HG02938 (cell line): ENCODE measurements around the gene PAIP2.
A peak's percentile ranks its signal among the peaks of the same experiment; 100 is the strongest.
"Not testable (repeated sequence)": the region's sequence is repeated elsewhere in the genome, so short reads cannot be mapped to it uniquely, and the experiment has no call there.

Experiments
- ATAC-seq: cut with Tn5 transposase; IDR thresholded peaks from one replicate; pipeline ENCODE4 v1.9.1; 2021; ENCODE audit warnings: mild to moderate bottlenecking, moderate library complexity; ENCODE audit not compliant: unreplicated experiment

Gene PAIP2

DNA sequence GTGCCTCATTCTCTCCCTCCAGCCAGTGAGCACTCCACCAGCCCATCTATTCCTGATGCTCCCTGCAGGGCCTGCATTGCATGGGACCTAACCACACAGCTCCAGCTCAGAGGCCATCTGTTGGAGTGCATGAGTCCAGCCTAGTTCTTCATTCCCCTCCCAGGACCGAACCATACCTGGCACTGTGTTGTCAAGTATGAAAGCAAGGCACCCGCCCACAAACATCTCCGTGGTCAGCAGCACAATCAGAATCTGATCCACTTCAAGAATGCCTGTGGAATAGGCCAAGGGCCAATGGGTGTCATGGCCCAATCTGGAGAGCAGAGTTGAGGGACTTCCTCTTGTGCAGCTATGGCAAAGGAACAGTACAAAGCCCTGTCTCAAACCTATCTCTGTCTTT is 35.6 kb downstream of the PAIP2 start:
- ATAC-seq: no peak

DNA sequence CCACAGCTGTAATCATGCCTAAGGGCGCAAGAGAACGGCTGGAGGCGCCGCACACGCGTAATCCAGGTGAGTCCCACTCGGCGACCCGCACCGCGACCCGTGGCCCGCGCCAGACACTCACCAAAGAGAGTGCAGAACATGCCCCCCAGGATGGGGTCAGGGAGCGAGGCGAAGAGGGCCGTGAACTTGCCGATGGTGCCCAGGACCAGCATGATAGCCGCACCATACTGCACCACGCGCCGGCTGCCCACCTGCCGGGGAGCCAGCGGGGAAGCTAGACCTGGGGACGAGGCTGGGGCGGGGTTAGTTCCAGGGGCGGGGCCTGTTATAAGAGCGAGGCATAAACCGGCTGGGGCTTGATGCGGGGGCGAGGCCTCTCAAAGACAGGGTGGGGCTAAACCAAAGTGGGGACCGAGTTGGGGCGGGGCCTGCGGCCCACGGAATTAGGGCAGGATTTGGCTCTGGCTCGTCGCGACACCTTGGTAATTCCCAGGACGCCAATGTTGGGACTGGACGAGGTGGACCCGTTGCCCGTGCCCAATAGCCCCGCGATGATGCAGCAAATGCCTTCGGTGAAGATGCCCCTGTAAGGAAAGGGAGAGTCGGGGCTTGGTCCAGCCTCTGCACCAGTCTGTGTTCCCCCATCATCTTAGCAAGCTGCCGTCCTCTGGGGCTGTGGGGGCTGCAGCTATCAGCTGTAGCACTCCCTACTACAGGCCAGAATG is 36.6 kb downstream of the PAIP2 start:
- no peak for ATAC-seq

DNA sequence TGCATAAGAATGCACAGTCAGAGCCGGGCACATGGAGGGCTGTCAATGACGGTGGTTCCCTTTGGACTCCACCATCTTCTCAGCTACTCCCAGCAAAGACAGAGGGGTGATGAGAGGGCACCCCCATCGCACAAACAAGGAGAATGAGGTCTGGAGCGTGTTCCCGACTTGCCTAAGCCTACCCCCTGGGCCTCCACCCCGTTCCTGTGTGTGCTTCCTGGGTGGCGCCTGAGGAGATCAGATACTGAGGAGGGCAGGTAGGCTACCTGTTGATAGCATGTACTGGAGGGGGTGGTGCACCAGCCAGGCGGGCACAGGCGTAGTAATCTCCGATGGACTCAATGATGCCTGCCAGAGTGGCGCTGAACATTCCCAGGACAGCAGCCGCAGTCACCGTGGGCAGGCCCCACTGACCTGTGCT is 37.3 kb downstream of the PAIP2 start:
- no peak for ATAC-seq

DNA sequence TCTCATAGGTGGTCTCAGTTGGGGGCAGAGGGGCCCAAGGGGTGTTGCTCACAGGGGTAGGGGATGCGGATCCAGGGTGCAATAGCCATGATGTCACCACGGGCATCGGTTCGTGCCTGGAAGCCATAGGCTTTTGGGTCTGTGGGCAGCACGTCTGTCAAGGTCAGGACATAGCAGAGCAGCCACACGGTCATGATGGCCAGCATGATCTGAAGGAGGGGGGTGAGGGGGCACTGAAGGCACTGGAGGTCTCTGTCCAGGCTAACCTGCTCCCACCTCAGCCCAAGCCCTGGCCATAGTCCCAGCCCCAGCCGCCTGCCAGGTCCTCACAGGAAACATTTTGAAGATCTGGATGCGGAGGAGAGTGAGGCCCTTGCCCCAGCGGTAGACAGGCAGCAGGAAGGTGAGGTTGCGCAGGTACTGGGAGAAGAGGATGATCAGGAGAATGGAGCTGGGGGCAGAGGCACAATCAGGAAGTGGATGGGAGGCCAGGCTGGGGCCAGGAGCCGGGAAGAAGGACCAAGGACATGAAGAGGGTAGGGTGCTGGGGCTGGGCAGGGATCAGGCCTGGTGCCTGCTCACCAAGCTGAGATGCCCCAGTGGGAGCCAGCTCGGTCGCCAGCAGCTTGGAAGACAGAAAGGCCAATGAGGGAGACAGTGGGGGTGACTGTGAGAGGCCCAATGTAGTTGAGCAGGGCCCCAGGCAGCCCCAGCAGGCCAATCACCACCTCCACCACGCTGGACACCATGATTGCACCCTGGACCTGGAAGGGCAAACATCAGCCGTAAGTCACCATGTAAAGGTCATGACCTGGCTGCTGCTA is 38.2 kb downstream of the PAIP2 start:
- ATAC-seq: no peak

DNA sequence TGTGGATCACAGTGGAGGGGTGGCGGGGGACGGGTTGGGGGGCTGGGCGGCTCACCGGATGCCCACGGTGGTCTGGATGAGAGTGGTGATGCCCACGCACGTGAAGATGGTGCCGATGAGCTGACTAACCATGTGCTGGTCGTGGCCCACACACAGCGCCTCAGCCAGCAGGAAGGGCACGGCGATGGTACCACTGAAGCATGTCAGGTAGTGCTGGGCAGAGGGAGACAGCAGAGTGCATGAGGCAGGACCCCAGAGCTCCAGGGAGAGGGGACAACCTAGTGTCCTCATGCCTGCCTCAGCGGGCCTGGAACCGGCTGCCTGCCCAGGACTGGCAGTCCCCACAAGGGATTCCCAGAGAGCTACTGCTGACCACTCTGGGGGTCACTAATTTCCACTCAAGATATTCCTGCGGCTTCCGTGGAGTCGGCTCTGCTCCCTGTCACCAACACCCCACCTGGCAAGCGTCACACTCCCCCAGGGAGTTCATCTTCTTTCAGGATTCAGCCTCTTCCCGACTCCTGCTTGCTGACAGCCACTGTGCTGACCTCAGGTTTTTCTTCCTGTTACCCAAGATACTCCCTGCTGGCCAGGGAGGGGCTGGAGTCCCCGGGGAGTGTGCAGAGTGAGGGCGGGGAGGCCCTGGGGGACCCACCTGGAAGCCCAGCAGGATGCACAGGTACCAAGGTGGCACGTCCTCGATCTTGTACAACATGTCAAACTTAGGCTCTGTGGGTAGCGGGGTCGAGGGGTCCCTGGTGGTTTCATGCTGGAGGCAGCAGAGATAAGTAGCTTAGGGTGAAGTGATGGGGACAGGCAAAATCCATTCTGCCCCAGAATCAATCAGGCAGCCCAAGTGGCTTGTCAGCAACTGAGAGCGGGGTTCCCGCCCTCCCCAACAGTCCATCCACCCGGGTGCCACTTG is 40.4 kb downstream of the PAIP2 start:
- no peak for ATAC-seq

DNA sequence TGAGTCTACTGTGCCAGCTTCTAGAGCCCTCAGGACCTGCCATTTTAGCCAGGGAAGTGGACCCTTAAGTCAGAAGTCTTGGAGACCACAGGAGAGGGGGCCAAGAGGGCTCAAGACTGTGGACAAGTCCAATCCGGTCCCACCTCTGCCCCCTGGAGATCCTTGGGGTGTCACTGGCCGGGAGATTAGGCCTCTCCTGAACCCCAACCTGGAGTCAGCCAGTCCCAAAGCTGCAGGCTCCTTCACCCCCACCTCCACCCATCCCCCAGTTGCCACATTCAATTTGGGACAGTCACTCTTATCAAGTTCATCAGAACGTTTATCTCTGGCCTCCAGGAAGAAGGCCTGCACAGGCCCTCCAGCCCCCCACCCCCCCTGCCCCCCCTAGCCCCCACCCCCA is 41.2 kb downstream of the PAIP2 start:
- ATAC-seq: no peak

DNA sequence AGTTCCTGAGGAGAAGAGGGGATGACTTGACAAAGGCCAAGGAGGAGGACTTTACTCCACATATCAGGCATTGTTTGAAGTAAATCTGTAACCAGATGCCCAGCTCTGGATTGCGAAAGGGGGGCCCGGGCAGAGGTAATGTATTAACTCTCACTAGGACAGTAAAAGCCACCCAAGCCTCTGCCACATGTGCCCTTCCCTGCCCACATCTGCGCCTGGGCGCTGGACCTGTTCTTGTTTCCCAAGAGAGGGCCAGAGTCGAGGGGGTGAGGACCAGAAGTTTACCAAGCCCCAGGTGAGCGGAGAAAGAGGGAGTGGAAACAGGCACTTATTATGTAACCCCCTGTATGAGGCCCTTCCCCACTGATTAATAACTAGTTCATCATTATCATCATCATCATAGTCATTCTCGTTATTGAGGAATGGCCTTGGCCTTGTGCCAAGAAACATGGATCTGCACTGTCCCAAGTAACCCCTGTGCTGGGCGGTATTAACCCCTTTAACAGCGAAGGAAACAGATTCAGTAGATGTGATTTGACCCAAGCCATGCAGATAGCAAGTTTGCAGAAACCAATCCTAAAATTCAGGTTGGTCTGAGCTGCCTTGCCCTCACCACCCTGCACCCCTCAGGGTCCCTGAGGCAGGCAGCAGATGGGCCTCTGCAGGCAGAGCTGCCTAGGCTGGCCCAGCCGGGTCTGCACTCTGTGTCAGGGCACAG is 41.8 kb downstream of the PAIP2 start, which contains the start of gene SLC23A1:
Gene SLC23A1 (minus strand): TSS at position 23 of the 718 bp plus-strand sequence. CDS start 44 bp downstream, outside the sequence.
- ATAC-seq: no peak

DNA sequence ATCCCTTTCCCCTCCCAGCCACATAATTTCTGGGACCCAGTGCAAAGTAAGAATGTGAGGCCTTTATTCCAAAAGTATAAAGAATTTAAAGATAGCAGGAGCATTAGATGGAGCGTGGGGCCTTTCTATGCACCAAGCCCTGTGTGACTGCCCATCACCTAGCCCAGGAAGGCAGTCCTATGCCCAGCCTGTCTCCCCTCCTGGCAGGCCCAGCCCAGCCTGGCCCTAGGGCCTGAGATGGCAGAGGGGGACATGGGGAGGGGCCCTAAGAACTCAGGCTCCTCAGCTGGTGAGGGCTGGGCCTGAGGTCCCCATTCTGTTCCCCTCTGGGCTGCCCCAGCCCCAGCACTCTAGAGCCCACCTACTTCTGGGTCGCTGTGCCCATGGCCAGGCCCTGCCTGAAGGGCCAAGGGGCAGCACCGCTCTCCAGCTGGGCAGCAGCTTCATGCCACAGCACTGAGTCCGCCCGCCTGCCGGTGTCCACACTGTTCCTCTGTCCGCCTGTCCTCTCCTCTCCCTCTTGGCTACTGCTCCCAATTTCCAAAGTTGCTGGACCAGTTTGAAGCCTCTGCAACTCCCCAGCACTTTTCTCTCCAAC is 42.4 kb downstream of the PAIP2 start:
- ATAC-seq: no peak

DNA sequence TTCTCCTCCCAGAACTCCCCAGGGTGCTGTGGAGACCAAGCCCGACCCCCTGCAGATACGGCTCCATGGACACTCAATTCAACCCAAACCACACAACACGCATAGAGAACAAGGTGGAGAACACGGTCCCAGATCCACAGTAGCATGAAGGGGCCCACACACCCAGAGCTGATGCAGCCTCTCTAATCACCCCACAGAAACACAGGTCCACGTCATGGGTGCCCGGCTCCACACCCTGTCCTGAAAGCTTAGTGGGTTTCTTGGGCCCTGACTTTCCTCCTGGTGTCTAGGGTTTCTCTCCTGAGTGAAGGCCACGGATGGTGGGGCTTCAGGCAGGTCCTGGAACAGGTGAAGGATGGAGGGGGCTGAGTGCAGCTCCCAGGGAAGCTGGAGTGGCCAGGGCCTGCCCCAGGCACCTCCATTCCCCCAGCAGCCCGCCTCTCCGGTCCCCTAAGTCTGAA is 43.0 kb downstream of the PAIP2 start:
- ATAC-seq: no peak

DNA sequence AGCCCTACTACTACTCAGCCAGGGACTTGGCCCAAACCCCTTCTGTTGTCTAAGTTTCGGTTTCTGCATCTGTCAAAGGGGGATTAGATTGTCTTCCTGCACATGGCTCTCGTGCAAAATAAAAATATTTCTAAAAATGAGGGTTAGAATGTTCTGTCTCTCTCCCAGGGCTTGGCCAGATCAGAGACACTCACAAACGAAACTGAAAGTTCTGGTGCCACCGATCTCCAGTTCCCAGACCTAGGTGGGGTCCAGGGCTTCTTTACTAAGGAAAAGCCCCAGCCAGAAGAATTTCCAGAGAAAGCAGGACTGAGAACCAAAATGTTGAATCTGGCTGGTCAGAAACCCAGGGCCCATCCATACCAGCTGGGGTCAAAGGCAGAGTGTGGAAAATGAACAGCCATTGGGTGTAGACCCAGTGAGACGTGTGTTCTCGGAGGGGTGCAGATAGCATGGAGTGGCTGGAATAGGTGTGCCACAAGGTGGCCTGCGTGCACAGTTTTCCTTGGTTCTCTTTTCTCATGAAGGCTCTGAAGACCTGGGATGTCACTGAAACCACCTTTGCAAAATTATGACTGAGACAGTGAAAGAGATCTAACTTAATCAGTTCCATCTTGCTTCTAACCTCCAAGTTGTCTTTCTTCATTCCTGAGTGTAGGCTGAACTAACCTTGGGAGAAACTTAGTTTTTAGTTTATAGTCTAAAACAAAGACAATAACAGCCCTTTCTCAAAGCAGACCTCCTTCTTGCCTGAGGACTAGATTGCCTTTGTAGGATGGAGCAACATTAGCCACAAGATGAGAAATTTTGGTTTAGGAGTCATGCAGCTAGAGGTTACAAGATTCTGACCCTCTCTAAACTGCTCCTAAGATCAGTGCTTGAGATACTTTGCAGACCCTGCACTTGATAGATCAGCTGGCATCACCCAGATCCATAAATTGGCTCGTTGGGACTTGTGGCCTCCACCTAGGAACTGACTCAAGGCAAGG is 43.7 kb downstream of the PAIP2 start:
- no peak for ATAC-seq

DNA sequence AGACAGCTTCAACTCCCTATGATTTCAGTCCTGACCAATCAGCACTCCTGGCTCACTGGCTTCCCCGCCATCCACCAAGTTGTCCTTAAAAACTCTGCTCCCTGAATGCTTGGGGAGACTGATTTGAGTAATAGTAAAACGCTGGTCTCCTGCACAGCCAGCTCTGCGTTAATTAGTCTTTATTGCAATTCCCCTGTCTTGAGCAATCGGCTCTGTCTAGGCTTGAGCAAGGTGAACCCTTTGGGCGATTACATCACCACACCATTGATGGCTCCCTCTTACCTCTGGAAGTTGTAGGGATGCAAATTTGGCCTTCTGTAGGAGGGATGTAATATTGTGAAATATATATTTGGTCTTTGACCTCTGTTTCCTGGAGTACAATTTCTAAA is 44.4 kb downstream of the PAIP2 start:
- ATAC-seq: no peak

DNA sequence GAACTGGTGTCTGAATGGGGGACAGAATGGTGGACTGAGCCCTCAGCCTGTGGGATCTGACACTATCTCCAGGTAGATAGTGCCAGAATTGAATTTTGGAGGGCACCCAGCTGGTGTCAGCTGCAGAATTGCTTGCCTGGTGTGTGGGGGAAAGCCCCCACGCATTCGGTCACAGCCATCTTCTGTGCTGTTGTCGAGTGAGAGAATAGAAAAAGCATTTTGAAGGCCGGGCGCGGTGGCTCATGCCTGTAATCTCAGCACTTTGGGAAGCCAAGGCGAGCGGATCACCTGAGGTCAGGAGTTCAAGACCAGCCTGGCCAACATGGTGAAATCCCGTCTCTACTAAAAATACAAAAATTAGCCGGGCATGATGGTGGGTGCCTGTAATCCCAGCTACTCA is 45.3 kb downstream of the PAIP2 start:
- ATAC-seq: not testable (repeated sequence)

DNA sequence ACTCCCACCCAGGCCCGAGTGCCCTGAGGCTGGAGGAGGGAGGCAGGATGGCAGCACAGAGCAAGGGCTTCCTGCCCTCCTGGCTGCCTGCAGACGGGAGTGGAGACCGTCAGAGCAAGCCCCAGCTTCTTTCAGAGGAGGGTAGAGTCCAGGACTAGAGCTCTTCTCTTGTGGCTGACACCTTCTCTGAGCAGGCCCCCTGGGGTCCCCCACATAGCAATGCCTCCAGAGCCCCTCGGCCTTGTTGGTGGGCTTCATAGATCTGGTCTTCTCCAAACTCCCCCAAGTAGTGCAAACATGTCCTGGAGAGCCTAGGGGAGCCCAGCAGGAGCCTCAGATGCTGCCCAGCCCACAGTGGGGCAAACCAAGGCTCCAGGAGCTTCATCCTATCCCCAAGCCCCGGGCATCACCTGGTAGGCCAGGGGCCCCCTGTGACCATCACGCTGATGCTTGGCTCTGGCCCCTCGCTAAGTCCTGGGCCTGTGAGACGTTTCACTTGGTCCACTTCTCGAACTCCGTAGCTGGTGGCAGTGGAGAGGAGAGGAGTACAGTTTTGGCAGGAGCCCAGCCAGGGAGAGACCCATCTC is 46.0 kb downstream of the PAIP2 start:
- ATAC-seq: no peak

DNA sequence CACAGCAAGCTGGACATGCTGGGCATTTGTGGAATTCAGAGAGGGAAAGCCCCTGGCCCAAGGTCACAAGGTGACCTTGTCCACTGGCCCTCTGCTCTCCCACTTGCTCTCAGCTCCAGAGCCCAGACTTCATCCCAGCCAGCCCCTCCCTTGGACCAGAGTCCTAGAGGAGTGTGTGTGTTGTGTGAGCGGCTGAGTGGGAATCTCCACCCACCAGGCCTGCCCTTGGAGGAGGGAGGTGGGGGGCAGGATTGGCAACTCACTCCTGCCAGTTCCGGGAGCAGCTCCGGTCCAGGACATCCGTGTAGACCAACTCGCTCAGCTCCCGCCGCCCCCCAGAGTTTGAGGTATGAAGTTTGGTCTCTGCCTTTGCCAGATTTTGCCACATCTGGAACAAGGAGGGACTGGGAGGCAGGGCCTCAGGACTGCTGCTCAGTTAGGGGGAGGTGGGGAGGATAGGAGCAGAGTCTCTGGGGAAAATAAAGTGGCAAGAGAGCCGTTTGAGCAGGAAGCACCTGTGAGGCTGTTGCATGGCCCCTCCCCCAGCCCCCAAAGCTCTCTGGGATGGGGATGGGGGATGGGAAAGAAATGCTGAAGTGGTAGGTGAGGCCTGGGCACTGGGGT is 46.7 kb downstream of the PAIP2 start:
- no peak for ATAC-seq

DNA sequence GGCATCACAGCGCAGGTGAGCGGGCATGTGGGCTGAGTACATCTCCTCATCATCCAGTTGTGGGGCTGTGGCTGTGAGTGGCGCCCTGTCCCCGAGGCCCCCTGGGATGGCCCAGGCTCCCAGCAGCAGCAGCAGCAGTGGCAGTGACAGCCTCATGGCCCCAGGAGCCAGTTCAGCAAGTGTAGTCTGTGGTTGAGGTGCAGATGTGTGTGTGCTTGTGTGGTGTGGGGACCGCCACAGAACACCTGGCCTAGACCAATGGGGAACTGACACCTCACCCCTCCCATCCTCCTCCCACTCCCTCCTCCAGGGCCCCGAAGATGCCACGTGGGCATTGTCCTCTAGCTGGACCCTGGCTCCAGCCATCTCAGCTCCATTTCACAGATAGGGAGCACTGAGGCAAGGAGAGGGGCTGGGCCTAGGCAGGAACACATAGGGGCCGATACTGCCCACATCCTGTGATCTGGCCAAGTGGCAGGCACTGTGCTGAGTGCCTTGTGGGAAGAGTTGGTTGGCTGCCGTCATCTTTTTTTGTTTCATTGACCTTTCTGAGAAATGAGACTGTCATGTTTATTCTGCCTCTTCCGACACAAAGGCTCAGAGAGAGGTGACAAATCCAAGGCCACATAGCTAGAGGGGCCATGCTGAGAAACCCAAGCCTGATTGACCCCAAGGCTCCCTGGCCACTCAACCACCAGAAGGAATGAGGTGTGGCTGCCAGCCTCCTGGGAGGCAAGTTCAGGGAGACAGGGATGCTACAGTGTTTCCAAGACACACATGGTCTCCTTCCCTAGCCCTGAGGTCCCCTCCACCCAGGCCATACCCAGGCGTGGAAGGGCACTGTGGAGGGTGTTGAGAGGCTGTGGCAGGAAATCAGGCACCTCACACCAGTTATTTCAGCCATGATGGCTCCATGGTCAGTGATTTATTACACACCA is 48.3 kb downstream of the PAIP2 start, which contains the start of gene MZB1:
Gene MZB1 (minus strand): TSS at position 213 of the 938 bp plus-strand sequence. CDS start 57 bp downstream, at position 156.
- ATAC-seq: peak; percentile 35

DNA sequence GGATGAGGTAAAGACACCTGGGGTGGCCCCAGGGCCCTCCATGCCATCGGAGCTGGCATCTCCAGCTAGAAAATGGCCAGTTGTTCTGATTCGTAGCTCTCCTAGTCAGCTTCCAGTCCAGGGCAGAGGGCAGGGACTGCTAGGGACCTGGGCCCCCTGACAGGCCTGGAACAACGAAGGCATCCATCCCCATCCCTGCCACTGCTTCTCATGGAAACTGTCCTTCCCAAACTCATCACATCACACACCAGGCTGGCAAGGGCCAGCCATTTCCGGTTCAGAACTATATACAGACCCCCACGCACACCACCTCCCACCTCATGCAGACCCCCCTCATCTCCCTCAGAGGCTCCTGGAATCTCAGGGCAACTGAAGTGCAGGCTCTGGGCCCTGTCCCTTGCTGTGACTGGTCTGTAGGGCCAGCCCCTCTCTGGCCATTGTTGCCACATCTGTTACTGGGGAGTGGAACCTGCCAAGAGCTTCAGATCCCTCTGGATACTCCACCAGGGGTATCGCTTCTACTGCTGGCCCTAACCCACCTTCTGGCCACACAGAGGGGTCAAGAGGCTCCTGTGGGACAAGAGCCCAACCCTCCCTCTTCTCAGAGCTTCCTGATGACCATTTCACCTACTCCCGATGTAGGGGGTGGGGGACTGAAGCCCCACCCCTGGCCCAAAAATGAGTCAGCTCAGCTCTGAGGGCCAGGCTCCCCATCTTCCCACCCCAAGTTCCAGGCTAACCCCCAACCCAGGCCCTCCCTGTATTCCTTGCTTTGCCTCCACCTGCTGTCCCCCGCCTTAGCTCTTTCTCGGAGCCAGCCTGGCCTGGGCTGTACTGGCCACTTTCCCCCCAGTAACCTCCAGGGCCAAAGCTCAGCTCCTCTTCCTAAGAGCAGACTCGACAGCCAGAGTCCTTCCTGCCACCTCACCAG is 49.2 kb downstream of the PAIP2 start:
- ATAC-seq: no peak
